H1 (cell line): ENCODE results near the gene PXDC1. TPM values are rescaled to one million over a fixed set of nuclear protein-coding genes. Genes with fewer than 3 reads are reported as not detected.

ENCODE experiments used
- KDM4A ChIP-seq: IDR thresholded peaks from one replicate; pipeline ENCODE4 v1.7.1; 2012; ENCODE audit warnings: low read depth, mild to moderate bottlenecking, moderate library complexity, low read length, inconsistent platforms; ENCODE audit not compliant: severe bottlenecking
- PHF8 ChIP-seq: fragments of 200-600 bp; sonication (generic); conservative IDR thresholded peaks from 2 replicates; pipeline ENCODE4 v1.7.1; 2012; ENCODE audit warnings: low read depth, mild to moderate bottlenecking, inconsistent platforms, low read length, moderate library complexity
- SIX5 ChIP-seq: IDR thresholded peaks from 2 replicates; pipeline ENCODE4 v1.6.1; 2011; ENCODE audit warnings: mild to moderate bottlenecking, low read depth, low read length
- SUZ12 ChIP-seq: fragments of 200-600 bp; sonication (generic); IDR thresholded peaks from 2 replicates; pipeline ENCODE4 v1.6.1; 2012; ENCODE audit warnings: mild to moderate bottlenecking, inconsistent platforms, low read length, moderate library complexity, mixed read lengths
- ZNF274 ChIP-seq: IDR thresholded peaks from 2 replicates; pipeline ENCODE4 v1.7.0; 2012; ENCODE audit warnings: low read length, borderline replicate concordance; ENCODE audit errors: extremely low read depth
- polyA plus RNA-seq, 7 experiments: library from polyadenylated mRNA; depleted of rRNA in 3 of 7; stranded (reverse) in 5 of 7; unstranded in 2 of 7; fragments of >200 nt in 5 of 7; fragments of 200-250 nt in 2 of 7; gene quantifications; 1 replicate in 5 of 7; 2 replicates in 1 of 7; 4 replicates in 1 of 7; pipeline versions ENCODE4 v1.2.1 to v1.2.3, GENCODE V29; 2011 to 2013; ENCODE audit warnings: missing spikeins in 2 of 7, mixed read lengths in 2 of 7
- total RNA-seq: library from RNA; stranded (reverse); fragmentation: NEBNext Ultra II Directional; extraction: Animal tissue kit (Norgen Biotek cat#: 25700); gene quantifications from 2 replicates; pipeline ENCODE4 v1.2.1, GENCODE V29; 2021
- TF ChIP-seq, protein P1 (sequence below): fragments of 300-600 bp; sonication (generic); IDR thresholded peaks from 2 replicates; pipeline ENCODE4 v1.7.1; 2012; ENCODE audit warnings: low read length, moderate library complexity, mild to moderate bottlenecking, inconsistent platforms; ENCODE audit not compliant: insufficient replicate concordance

Gene PXDC1
- total and polyA plus RNA-seq, 2 of the 8 experiments (the other 6 are each of a cell fraction or from before 2014, with no cell fraction given): 1.7 to 2.0 TPM

DNA sequence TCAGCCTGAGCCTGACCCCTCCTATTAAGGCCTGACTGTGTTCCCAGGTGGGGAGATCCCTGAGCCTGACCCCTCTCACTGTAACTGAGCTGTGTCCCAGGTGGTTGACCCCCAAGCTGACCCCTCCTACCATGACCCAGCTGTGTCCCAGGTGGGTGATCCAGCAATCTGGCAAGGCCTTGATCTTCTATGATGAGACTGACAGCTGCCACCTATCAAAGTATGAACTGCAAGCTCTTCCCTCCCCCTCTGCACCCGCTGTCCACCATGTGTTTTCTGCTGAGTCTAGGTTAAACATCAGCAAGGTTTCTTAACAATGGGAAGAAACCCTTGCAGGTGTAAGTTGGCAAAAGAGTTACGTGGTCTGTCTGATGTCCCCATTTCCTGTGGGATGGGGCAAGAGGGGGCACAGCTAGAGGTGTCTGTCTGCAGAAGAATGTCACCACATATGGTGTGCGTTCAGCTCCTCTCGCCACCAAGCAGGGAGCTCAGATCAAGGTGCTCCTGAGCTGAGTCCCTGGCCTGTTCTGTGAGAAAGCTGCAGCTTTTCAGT is 5.9 kb downstream of the PXDC1 start (continued):
- TF ChIP-seq SIX5 (no peak), ZNF274 (no peak), PHF8 (no peak), KDM4A (no peak), SUZ12 (no peak)
- TF ChIP-seq, protein P1, sequence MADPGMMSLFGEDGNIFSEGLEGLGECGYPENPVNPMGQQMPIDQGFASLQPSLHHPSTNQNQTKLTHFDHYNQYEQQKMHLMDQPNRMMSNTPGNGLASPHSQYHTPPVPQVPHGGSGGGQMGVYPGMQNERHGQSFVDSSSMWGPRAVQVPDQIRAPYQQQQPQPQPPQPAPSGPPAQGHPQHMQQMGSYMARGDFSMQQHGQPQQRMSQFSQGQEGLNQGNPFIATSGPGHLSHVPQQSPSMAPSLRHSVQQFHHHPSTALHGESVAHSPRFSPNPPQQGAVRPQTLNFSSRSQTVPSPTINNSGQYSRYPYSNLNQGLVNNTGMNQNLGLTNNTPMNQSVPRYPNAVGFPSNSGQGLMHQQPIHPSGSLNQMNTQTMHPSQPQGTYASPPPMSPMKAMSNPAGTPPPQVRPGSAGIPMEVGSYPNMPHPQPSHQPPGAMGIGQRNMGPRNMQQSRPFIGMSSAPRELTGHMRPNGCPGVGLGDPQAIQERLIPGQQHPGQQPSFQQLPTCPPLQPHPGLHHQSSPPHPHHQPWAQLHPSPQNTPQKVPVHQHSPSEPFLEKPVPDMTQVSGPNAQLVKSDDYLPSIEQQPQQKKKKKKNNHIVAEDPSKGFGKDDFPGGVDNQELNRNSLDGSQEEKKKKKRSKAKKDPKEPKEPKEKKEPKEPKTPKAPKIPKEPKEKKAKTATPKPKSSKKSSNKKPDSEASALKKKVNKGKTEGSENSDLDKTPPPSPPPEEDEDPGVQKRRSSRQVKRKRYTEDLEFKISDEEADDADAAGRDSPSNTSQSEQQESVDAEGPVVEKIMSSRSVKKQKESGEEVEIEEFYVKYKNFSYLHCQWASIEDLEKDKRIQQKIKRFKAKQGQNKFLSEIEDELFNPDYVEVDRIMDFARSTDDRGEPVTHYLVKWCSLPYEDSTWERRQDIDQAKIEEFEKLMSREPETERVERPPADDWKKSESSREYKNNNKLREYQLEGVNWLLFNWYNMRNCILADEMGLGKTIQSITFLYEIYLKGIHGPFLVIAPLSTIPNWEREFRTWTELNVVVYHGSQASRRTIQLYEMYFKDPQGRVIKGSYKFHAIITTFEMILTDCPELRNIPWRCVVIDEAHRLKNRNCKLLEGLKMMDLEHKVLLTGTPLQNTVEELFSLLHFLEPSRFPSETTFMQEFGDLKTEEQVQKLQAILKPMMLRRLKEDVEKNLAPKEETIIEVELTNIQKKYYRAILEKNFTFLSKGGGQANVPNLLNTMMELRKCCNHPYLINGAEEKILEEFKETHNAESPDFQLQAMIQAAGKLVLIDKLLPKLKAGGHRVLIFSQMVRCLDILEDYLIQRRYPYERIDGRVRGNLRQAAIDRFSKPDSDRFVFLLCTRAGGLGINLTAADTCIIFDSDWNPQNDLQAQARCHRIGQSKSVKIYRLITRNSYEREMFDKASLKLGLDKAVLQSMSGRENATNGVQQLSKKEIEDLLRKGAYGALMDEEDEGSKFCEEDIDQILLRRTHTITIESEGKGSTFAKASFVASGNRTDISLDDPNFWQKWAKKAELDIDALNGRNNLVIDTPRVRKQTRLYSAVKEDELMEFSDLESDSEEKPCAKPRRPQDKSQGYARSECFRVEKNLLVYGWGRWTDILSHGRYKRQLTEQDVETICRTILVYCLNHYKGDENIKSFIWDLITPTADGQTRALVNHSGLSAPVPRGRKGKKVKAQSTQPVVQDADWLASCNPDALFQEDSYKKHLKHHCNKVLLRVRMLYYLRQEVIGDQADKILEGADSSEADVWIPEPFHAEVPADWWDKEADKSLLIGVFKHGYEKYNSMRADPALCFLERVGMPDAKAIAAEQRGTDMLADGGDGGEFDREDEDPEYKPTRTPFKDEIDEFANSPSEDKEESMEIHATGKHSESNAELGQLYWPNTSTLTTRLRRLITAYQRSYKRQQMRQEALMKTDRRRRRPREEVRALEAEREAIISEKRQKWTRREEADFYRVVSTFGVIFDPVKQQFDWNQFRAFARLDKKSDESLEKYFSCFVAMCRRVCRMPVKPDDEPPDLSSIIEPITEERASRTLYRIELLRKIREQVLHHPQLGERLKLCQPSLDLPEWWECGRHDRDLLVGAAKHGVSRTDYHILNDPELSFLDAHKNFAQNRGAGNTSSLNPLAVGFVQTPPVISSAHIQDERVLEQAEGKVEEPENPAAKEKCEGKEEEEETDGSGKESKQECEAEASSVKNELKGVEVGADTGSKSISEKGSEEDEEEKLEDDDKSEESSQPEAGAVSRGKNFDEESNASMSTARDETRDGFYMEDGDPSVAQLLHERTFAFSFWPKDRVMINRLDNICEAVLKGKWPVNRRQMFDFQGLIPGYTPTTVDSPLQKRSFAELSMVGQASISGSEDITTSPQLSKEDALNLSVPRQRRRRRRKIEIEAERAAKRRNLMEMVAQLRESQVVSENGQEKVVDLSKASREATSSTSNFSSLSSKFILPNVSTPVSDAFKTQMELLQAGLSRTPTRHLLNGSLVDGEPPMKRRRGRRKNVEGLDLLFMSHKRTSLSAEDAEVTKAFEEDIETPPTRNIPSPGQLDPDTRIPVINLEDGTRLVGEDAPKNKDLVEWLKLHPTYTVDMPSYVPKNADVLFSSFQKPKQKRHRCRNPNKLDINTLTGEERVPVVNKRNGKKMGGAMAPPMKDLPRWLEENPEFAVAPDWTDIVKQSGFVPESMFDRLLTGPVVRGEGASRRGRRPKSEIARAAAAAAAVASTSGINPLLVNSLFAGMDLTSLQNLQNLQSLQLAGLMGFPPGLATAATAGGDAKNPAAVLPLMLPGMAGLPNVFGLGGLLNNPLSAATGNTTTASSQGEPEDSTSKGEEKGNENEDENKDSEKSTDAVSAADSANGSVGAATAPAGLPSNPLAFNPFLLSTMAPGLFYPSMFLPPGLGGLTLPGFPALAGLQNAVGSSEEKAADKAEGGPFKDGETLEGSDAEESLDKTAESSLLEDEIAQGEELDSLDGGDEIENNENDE: no peak
- TF ChIP-seq, all 59 proteins: peak for 0
